ENCODE measurements around the gene PROZ. TPM values are rescaled to one million over a fixed set of nuclear protein-coding genes. Genes with fewer than 3 reads are reported as not detected.

The PROZ gene
- total and polyA plus RNA-seq, 9 of the 15 experiments (the other 6 are each of a cell fraction or from before 2014, with no cell fraction given) = not detected

- no peak for TF ChIP-seq SPI1 (IDR thresholded peaks at IDR 0.05; ENCODE audit: borderline replicate concordance, low read depth, low read length)
- TF ChIP-seq ZNF717 (CRISPR knock-in tag; IDR thresholded peaks at IDR 0.05) = no peak
- TF ChIP-seq HDAC1 (IDR thresholded peaks at IDR 0.05) = peak in 1 of 2 experiments; percentile 54; a peak in 1 of 4 replicates
- TF ChIP-seq HMGXB4 (CRISPR knock-in tag; IDR thresholded peaks at IDR 0.05) = 0 out of 2 replicates have a peak, but pooled peaks have one; percentile 41
- no peak for TF ChIP-seq SMAD2 (IDR thresholded peaks at IDR 0.05; ENCODE audit: low read depth, low read length)
- TF ChIP-seq BCOR (IDR thresholded peaks at IDR 0.05) = no peak
- no peak for TF ChIP-seq ZNF584 (CRISPR knock-in tag; IDR thresholded peaks at IDR 0.05; ENCODE audit: low read depth)
- no peak for TF ChIP-seq POLR2AphosphoS2 (IDR thresholded peaks at IDR 0.05; ENCODE audit: low read length)
- TF ChIP-seq SREBF1 (IDR thresholded peaks at IDR 0.05; ENCODE audit: borderline replicate concordance, low read depth, low read length) = no peak
- no peak for TF ChIP-seq MECOM (CRISPR knock-in tag; IDR thresholded peaks at IDR 0.05)
- TF ChIP-seq PML (IDR thresholded peaks at IDR 0.05; ENCODE audit: low read length) = peak; percentile 49; the same call in 1 of the 2 replicates
- TF ChIP-seq DPF2 (IDR thresholded peaks at IDR 0.05) = peak; percentile 20; the same call in 1 of the 2 replicates
- peak; percentile 97 for TF ChIP-seq ZBTB40 (IDR thresholded peaks at IDR 0.05)
- TF ChIP-seq ZBTB40 (CRISPR knock-in tag; IDR thresholded peaks at IDR 0.05) = no peak
- no peak for TF ChIP-seq FOXA1 (IDR thresholded peaks at IDR 0.05; ENCODE audit: borderline replicate concordance)
- TF ChIP-seq HNRNPH1 (optimal IDR thresholded peaks at IDR 0.05; ENCODE audit: low read depth, low read length) = no peak
- no peak for TF ChIP-seq HBP1 (CRISPR knock-in tag; IDR thresholded peaks at IDR 0.05)
Observed at GRCh38 chr13:113208421-113209335, 50.2 kb downstream of the PROZ start, which contains the start of gene PCID2 (continued).

Data from K562 (cell line).